GM21529 (cell line): ENCODE data around the gene SYT7.
"Not testable (repeated sequence)": the region's sequence is repeated elsewhere in the genome, so short reads cannot be mapped to it uniquely, and the experiment has no call there.

Experiments
- ATAC-seq: cut with Tn5 transposase; IDR thresholded peaks from one replicate; pipeline ENCODE4 v1.9.1; 2021; ENCODE audit not compliant: unreplicated experiment

SYT7 gene, protein sequence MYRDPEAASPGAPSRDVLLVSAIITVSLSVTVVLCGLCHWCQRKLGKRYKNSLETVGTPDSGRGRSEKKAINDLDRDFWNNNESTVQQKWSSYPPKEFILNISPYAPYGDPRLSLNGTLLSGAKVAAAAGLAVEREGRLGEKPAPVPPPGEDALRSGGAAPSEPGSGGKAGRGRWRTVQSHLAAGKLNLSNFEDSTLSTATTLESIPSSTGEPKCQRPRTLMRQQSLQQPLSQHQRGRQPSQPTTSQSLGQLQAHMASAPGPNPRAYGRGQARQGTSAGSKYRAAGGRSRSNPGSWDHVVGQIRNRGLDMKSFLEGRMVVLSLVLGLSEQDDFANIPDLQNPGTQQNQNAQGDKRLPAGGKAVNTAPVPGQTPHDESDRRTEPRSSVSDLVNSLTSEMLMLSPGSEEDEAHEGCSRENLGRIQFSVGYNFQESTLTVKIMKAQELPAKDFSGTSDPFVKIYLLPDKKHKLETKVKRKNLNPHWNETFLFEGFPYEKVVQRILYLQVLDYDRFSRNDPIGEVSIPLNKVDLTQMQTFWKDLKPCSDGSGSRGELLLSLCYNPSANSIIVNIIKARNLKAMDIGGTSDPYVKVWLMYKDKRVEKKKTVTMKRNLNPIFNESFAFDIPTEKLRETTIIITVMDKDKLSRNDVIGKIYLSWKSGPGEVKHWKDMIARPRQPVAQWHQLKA

DNA sequence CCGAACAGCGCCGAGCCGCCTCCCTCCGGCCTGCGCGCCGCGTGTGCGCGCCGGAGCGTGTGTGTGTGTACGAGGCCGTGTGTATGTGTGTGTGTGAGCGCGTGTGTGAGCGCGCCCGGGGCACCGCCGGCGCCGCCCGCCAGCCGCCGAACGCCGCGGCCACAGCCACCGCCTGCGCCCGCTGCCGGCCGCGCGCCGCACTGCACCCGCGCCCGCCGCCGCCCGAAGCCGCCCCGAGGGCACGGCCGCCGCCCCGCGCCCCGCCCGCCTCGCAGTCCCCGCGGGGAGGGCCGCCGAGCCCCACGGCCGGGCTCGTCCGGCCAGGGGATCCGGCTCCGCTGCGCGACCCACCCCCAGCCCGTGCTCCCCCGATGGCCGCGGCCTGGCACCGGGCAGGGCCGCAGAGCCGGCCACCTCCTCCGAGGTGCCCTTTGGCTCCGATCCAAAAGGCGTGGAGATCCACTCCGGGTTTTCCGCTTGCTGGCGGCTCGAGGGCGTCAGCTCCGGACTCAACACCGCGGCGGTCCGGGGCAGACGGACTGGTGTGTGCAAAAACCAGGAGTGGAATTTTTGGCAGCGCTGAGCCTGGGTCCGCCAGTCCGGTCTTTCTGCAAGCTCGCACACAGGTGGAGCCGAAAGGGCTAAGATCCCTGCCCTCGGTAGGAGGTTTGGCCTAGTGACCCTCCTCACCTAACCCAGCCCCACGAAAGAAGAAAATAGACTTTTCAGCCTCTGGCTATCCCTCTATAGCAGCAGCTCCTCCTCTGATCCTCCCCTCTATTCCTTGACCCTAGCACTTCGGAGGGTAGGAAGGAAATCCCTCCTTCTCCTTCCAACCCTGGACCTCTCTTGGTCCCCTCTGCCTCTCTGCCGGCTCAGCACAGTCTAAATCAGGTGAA lies at the start of gene SYT7:
SYT7 (minus strand) TSS at position 47 of the 899 bp plus-strand sequence. CDS start 256 bp downstream, outside the sequence.
- peak; percentile 87 for ATAC-seq

DNA sequence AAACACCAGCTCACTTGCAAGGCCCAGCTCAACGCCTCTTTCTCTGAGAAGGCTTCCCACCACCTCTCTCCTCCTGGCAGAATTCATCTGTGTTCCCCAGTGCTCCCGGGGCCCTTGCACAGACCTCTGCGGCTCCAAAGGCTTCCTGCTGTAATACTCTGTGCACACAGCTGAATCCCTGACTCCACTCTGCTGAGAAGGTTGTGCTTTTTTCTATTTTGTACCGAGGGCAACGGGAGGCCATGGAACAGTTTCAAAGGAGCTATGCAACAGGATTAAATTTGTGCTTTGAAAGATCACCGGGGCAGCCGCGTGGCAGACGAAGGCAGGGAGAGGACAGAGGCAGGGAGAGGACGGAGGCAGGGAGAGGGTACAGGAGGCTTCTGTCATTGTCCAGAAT lies 49.2 kb upstream of the SYT7 start:
- no peak for ATAC-seq

DNA sequence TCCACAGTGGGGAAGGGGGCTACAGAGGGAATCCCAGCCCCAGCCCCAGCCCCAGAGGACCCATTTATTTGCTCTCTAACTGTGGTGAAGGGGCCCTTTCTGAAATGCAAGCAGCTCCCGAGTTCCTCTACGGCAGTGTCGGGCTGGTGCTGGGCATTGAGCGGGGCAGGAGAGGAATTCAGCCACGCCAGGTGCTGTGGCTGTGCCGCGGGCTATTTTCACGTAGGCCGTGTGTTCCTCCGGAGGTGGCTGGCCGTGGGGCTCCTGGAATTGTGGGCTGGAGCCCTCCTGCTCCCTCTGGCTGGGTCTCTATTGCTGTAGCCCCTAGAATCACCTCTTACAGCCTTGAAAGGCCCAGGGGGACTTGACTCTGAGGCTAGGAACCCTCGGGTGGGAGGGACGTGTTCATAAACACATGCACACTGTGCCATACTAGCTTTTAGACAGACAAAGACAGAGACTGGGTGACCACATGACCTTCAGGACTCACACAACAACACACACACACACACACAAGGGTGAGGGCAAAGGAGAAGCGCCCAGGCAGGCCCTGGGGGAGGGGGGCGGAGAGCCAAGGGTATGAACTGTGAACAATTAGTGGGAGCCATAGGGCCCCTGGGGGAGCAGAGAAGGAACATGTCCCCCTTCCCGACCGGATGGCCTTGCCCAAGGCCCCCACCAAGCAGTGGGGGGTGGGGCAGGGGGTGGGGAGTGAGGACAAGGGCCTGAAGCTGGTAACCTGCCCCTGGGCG lies 48.4 kb upstream of the SYT7 start:
- no peak for ATAC-seq

DNA sequence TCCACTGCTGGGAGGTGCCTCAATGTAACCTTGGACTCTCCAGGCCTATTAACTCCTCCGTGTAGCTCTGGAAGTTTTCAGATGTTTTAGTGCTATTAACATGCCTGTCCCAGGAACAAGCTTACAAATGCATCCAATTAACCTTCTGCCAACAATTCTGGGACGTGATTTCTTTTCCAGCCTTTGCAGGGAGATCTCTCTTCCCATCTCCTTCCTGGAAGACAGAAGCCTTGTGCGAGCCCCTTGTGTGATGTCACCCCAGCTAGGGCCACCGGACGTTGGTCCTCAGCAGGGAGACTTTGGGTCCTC lies 47.7 kb upstream of the SYT7 start:
- ATAC-seq = no peak

DNA sequence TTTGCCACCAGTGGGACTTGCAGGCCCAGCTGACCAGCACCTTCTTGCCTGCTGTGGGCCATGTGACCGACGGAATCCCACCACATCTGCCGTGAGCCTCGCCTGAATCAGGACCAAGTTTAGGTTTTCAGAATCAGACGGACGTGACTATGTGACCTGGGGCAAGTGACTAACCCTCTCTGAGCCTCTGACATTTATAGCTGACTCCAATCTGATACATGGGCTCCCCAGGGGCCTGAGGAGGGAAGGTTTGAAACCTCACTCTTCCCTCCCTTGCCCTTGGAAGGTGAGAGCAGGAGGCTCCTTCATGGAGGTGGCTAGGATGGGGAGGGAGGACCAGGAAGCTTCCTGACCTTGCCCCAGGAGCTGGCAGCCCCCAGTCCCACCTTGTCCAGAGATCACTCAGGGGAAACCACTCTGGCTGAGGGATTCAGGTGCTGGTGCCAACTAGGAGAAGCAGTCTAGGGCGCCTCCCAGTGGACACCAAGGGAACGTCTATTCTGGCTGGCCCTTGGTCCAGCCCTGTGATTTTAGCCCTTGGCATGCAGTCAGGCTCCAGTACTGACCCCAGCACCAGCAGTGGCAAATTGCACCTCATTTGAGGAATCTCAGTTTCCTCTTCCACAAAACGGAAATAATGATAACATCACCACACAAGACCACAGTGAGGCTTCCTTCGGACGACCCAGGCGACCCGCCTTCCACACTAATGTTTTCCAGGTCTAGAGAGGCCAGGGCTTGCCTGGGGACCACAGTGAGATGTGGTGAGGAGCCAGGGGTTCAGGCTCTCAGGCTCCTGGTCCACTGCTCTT lies 47.2 kb upstream of the SYT7 start:
- no peak for ATAC-seq

DNA sequence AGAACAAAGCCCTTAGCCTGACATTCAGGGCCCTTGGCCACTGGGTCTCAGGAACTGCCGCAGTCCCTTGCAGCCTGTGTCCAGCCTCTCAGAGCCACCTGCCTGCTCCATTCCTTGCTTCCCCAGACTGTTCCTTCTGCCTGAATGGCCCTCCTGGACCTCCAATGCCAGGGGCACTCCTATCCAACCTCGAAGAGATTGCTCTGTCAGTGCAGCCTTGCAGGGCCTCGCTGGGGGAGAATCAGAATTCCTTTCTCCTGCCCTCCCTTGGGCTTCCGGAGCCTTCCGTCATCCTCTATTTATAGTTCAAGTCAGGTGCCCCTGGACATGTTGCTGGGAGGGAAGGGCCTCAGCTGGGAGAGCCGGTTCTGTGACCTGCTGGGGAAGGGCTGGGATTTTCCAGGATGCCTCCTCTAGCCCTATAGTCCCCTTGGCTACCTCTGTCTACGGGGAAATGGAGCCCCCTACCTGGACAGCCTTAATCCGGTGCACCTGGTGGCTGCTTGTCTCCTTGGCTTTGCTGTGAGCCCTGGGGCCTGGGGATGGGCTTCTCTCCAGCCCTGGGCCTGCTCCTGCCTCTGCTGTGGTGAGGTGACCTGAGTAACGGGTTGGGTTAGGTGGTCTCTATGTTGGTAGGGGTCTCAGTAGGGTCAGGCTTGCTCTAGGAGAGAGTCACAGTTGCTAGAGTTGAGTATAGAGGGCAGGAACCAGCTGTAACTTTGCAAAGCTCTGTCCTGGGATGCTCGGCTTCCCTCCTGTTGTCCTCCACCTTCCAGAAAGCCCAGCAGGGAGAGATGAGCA lies 45.9 kb upstream of the SYT7 start:
- ATAC-seq = no peak

DNA sequence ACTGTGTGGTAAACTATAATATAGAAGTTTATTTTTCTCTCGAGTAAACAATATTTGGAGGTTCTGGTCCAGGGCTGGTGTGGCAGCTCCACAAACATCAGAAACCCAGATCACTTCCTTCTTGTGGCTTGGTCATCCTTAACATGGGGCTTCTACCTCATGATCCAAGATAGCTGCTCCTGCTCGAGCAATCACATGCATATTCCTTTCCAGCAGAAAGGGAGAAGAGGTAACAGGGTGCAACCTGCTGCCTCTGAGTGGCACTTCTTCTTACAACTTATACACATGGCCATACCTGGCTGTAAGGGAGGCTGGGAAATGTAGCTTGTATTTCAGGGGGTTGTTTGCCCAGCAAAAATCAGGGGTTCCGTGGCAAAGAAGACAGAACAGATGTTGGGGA lies 44.6 kb upstream of the SYT7 start:
- no peak for ATAC-seq

DNA sequence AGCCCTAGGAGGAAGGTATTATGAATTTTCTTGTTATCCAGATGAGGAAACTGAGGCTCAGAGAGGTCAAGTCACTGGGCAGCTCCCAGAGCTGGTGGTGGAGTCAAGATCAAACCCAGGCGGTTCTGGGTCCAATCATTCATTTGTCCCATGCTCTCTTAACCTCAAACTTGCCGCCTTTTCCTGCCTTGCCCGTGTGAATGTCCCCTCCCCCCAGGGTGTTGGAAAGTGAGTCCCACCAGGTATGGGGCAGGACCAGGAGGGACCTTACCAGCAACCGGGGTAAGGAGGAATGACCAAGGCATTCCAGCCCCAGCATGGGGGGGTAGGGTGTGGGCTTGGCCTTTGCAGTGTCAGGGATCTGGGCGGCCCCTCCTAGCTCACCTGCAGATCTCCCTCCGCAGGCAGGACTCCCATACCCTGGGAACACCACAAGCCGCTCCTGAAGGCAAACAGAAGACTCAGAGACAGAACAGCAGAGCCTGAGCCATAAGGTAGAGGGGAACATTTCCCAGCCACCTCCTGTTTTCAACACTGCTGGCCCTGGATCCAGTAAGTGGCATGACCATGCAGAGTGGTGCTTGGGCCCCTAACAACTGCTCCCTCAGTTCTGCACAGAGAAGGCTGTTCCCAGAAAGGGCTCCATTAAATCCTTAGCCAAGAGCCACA lies 41.2 kb upstream of the SYT7 start:
- no peak for ATAC-seq

DNA sequence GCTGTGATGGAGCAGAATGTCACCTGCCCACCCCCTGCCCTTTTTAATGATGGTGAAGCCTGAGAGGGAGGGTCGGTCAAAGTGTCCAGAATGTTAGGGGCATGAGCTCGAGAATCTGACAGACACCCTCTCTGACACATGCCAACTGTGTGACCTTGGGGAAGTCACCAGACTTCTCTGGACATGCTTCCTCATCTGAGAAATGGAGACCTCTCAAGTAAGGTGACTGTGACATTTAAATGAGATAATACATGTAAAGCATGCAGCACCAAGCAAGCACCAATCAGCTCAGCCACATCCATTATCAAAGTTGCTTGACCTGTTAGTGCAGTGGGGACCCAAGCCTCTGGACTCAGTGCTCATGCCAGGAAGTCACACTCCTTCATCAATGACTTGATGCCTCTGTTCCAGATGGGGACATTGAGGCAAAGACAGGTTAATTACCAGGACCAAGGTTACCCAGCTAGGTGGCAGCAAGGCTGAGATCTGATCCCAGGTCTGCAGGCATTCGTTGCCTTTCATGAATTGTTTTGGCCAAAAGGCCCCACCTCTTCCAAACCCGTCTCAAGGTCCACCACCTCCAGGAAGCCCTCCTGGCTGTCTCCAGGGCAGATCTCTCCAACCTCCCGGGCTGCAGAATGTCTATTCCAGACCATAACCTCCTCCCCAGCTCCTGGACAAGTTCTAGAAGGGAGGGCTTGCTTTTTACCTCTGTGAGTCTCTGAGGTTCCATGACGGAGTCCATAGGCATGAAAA lies 38.8 kb upstream of the SYT7 start:
- ATAC-seq = no peak

DNA sequence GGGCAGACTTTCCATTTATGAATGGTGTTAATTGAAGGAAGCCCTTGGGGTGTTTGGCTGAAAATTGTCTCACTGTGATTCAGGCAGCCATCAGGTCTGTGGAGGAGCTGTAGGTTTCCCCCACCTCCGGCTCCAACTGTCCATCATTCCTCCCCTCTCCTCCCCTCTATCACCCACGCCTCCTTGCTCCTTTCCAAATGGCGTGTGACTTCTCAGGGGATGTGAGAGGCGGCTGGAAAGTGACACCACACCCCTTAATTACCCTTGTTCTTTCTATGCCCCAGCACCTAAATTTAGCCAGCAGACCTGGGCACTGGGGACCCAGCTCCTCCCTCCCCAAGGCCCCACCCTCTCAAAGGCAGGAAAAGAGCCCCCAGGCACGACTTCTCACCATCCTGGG lies 38.1 kb upstream of the SYT7 start:
- ATAC-seq = no peak

DNA sequence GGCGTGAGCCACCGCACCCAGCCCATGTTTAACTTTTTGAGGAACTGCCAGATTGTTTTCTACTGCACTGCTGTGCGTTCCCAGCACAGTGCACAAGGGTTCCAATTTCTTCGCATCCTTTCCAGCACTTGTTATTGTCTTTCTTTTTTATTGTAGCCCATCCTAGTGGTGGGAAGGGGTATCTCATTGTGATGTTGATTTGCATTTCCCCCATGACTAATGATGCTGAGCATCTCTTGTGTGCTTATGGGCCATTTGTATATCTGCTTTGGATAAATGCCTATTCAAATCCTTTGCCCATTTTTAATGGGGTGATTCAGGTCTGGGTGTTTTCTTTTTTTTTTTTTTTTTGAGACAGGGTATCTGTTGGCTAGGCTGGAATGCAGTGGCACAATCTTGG lies 36.6 kb upstream of the SYT7 start:
- ATAC-seq = no peak

DNA sequence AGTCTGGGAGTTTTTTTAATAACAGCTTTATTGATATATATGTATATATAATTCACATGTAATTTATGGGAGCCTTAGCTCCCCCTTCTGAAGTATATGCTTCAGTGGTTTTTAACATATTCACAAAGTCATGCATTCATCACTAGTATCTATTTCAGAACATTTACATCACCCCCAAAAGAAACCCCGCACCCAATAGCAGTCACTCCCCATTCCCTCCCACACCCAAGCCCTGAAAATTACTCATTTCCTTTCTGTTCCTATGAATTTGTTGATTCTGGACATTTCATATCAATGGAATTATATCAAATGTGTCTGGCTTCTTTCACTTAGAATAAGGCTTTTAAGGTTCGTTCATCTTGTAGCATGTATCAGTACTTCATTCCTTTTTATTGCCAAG lies 35.6 kb upstream of the SYT7 start:
- ATAC-seq = no peak

DNA sequence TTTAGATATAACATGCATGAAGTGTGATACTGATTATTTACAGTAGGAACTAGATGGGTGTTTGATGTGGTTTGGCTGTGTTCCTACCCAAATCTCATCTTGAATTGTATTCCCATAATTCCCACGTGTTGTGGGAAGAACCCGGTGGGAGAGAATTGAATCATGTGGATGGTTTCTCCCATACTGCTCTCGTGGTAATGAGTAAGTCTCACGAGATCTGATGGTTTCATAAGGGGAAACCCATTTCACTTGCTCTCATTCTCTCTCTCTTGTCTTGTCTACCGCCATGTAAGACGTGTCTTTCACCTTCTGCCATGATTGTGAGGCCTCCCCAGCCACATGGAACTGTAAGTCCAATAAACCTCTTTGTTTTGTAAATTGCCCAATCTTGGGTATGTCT lies 33.9 kb upstream of the SYT7 start:
- ATAC-seq = not testable (repeated sequence)

DNA sequence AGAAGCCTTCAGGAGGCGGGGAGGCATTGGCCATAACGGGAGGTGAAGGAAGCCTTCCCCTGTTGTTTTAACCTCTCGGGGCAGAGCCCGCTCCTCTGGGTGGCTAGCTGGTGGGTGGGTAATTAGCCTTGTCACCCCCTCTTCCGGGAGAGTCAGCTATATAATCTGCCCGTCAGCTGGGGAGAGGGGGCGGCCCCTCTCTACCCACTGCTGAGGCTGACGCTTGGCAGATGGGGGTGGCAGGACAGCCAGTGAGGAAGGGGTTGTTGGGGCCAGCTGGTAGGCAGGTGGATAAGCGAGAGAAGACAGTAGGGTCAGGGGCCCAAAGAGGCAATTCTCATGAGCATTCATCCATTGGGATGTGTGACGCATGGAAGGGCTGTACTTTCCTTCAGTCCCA lies 33.0 kb upstream of the SYT7 start:
- ATAC-seq = no peak

DNA sequence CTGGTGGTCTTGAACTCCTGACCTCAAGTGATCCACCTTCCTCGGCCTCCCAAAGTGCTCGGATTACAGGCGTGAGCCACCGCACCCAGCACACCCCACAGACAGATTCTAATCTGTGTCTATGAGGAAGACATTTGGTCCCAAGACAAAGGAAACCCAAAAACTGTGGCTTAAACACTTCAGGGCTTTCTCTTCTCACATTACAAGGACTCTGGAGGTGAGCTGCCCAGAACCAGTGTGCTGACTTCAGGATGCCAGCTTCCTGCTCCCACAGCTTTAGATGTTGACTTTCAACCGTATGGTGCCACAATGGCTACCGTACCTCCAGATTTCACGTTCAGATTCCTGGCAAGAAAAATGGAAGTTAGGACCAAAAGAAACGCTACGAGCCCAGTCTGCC lies 32.2 kb upstream of the SYT7 start:
- no peak for ATAC-seq

DNA sequence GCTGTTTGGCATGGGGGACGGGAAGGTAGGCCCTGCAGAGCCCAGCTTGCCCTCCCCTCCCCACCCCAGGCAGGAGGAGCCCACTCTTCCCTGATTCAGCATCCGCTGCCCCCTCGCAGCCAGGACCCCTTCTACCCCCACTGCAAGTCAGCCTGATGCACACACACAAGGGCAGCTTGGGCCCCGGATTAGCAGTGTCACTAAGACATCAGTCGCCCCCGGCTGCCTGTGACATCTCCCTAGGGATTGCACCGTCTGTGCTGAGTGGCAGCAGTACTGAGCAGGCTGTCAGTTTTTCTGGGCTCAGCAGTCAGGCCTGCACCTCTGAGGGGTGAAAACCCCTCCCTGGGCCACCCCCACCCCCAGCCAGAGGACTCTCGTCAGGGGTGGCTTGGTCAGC lies 30.4 kb upstream of the SYT7 start:
- ATAC-seq = no peak

DNA sequence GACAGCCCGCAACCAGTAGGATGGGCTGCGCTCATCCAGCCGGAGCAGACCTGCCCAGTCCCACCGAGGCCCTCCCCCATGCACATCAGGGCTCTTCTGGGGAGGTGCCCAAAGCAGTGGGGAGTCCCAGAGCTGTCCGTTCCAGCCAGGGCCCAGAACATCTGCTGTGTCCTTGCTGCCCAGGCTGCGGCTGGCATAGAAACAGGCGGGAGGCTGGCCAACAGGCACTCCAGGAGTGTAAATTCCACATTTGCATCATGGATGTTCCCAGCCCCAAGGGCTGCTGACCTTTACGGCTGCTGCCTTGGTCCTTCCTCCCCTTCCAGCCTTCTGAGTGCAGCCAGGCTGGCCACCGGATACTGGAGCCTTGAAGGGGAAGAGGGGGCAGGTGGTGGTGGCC lies 30.0 kb upstream of the SYT7 start:
- no peak for ATAC-seq

DNA sequence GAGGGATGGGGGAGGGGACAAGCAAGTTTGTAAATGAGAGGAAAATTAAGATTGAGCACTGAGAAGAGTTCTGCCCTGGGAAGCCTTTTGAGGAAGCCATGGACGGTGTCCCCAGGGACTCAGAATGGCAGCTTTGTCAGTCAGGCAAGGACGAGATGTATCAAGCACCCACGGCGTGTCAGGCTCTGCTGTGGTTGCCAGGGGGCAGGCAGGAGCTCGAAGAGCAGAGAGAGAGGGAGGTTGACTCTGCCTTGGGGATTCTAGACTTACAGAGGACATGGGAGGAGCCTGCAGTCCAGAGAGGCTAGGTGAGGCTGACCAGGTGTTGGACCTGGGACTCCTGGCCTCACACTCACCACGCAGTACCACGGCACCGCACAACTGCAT lies 29.1 kb upstream of the SYT7 start:
- no peak for ATAC-seq
